Tibial nerve (tissue), 4 donors: Measurements from ENCODE around the gene DUSP7. TPM values are rescaled to one million over a fixed set of nuclear protein-coding genes. Genes with fewer than 3 reads are reported as not detected.
A peak's percentile ranks its signal among the peaks of the same experiment; 100 is the strongest.
"Not testable (repeated sequence)": the region's sequence is repeated elsewhere in the genome, so short reads cannot be mapped to it uniquely, and the experiment has no call there.

Experiments
- DNase-seq, 2 donors: peaks; one replicate each; pipeline ENCODE4 v3.0.0-alpha.2; 2019; ENCODE audit warnings: low spot score in 2 of 2
- H3K27ac ChIP-seq, 4 donors: fragments of 200-600 bp; sonication (generic) in 3 of 4; one replicate each; pipeline ENCODE4 v1.5.1; 2017 to 2019; ENCODE audit warnings: mild to moderate bottlenecking in 1 of 4
- H3K27me3 ChIP-seq, 2 donors: fragments of 200-600 bp; sonication (generic) in 1 of 2; one replicate each; pipeline versions ENCODE4 v1.5.1 to v1.6.0; 2017 to 2019
- H3K36me3 ChIP-seq, 3 donors: fragments of 200-600 bp; sonication (generic); one replicate each; pipeline ENCODE4 v1.5.1; 2018 to 2019
- H3K4me1 ChIP-seq, 4 donors: fragments of 200-600 bp; sonication (generic) in 3 of 4; one replicate each; pipeline ENCODE4 v1.5.1; 2017 to 2019
- H3K4me3 ChIP-seq, 4 donors: fragments of 200-600 bp; sonication (generic) in 3 of 4; one replicate each; pipeline ENCODE4 v1.5.1; 2017 to 2019; ENCODE audit warnings: mild to moderate bottlenecking in 1 of 4, moderate library complexity in 1 of 4
- H3K9me3 ChIP-seq, 4 donors: fragments of 200-600 bp; sonication (generic) in 3 of 4; one replicate each; pipeline ENCODE4 v1.5.1; 2017 to 2019
- CTCF ChIP-seq, 5 experiments: fragments of 200-600 bp in 3 of 5; fragments of 450-650 bp in 2 of 5; sonication (generic) in 3 of 5; IDR thresholded peaks; one replicate each; pipeline ENCODE4 v1.5.1; 2016 to 2019; ENCODE audit warnings: antibody characterized with exemption in 5 of 5, mild to moderate bottlenecking in 3 of 5, moderate library complexity in 2 of 5
- EP300 ChIP-seq, 2 donors: sonication (generic); formaldehyde crosslinking; IDR thresholded peaks; one replicate each; pipeline ENCODE4 v1.6.1; 2017; ENCODE audit warnings: antibody characterized with exemption in 2 of 2, mild to moderate bottlenecking in 1 of 2
- POLR2A ChIP-seq, 2 donors: fragments of 450-650 bp; IDR thresholded peaks; one replicate each; pipeline ENCODE4 v1.6.1; 2017; ENCODE audit warnings: antibody characterized with exemption in 2 of 2, mild to moderate bottlenecking in 2 of 2, moderate library complexity in 2 of 2
- WGBS, 2 donors: methylation state at CpG; one replicate each; pipeline ENCODE4 v1.1.5; 2018; 5-methylcytosine and 5-hydroxymethylcytosine counted together
- total RNA-seq, 4 donors: library from RNA; depleted of rRNA; stranded (reverse); fragments of >200 nt; gene quantifications; one replicate each; pipeline ENCODE4 v1.1.0, GENCODE V29; 2016

Gene DUSP7
- total RNA-seq, 4 donors from 2014 or later, result 8.1 to 15.0 (median 11.5) TPM

GRCh38 chr3:52034651-52035050 lies 21.7 kb downstream of the DUSP7 start:
- H3K4me1 ChIP-seq, result peaks cover 0 to 30% (median 21%) of the 10 kb centered on the region in 4 donors
- no peaks in the 10 kb centered on the region for H3K36me3 ChIP-seq
- H3K27me3 ChIP-seq, result no peaks in the 10 kb centered on the region
- H3K27ac ChIP-seq, result no peak overlapping the region
- no peaks in the 10 kb centered on the region for H3K9me3 ChIP-seq
- TF ChIP-seq EP300 (IDR thresholded peaks at IDR 0.05) (no peak), CTCF (IDR thresholded peaks at IDR 0.05) (no peak)
- DNase-seq, result no peak
- WGBS, 2 donors, result 86 to 92% methylated on average over 3 of the region's 3 CpGs
- no peak overlapping the region for H3K4me3 ChIP-seq

- no peaks in the 10 kb centered on the region for H3K27me3 ChIP-seq
- peaks cover 0 to 29% (median 19%) of the 10 kb centered on the region in 4 donors for H3K4me1 ChIP-seq
- no peak overlapping the region for H3K27ac ChIP-seq
- 85 to 91% methylated on average over 4 to 5 of the region's 5 CpGs for WGBS, 2 donors
- no peak overlapping the region for H3K4me3 ChIP-seq
- H3K36me3 ChIP-seq, result no peaks in the 10 kb centered on the region
- no peaks in the 10 kb centered on the region for H3K9me3 ChIP-seq
- no peak for DNase-seq
- TF ChIP-seq POLR2A (IDR thresholded peaks at IDR 0.05) (no peak), CTCF (IDR thresholded peaks at IDR 0.05) (no peak), EP300 (IDR thresholded peaks at IDR 0.05) (no peak)
Observed at GRCh38 chr3:52034212-52034611, 22.2 kb downstream of the DUSP7 start.

- H3K9me3 ChIP-seq, H3K36me3 ChIP-seq, DNase-seq, H3K27me3 ChIP-seq, H3K4me3 ChIP-seq: not testable (repeated sequence)
- Histone ChIP-seq H3K4me1 (peaks cover 0 to 29% (median 16%) of the 10 kb centered on the region in 4 donors), H3K27ac (peak overlapping the region in 1 of 4 donors; percentile 55)
- whole genome bisulfite sequencing, 2 donors, result 93 to 96% methylated on average over 6 of the region's 6 CpGs
Observed at GRCh38 chr3:52033748-52034147, 22.6 kb downstream of the DUSP7 start.

- no peaks in the 10 kb centered on the region for H3K9me3 ChIP-seq
- H3K4me3 ChIP-seq, result no peak overlapping the region
- no peaks in the 10 kb centered on the region for H3K27me3 ChIP-seq
- 73 to 83% methylated on average over 9 to 11 of the region's 11 CpGs for WGBS, 2 donors
- H3K36me3 ChIP-seq, result no peaks in the 10 kb centered on the region
- H3K4me1 ChIP-seq, result peaks cover 0 to 27% (median 10%) of the 10 kb centered on the region in 4 donors
- TF ChIP-seq POLR2A (IDR thresholded peaks at IDR 0.05) (no peak), CTCF (IDR thresholded peaks at IDR 0.05) (no peak), EP300 (IDR thresholded peaks at IDR 0.05) (no peak)
- peak overlapping the region in 1 of 4 donors; percentile 55 for H3K27ac ChIP-seq
- no peak for DNase-seq
Observed at GRCh38 chr3:52032702-52033408, 23.5 kb downstream of the DUSP7 start.

GRCh38 chr3:52031896-52032295 lies 24.5 kb downstream of the DUSP7 start:
- H3K4me1 ChIP-seq, result peaks cover 0 to 17% (median 6%) of the 10 kb centered on the region in 4 donors
- H3K27ac ChIP-seq, result no peak overlapping the region
- H3K4me3 ChIP-seq, result no peak overlapping the region
- no peak for DNase-seq
- TF ChIP-seq POLR2A (IDR thresholded peaks at IDR 0.05) (no peak), CTCF (IDR thresholded peaks at IDR 0.05) (no peak), EP300 (IDR thresholded peaks at IDR 0.05) (no peak)
- no peaks in the 10 kb centered on the region for H3K36me3 ChIP-seq
- WGBS, 2 donors, result 81 to 89% methylated on average over 10 of the region's 10 CpGs
- H3K27me3 ChIP-seq, result no peaks in the 10 kb centered on the region
- H3K9me3 ChIP-seq, result no peaks in the 10 kb centered on the region
